ENCODE data around the gene CLDN6.

CLDN6 gene

DNA sequence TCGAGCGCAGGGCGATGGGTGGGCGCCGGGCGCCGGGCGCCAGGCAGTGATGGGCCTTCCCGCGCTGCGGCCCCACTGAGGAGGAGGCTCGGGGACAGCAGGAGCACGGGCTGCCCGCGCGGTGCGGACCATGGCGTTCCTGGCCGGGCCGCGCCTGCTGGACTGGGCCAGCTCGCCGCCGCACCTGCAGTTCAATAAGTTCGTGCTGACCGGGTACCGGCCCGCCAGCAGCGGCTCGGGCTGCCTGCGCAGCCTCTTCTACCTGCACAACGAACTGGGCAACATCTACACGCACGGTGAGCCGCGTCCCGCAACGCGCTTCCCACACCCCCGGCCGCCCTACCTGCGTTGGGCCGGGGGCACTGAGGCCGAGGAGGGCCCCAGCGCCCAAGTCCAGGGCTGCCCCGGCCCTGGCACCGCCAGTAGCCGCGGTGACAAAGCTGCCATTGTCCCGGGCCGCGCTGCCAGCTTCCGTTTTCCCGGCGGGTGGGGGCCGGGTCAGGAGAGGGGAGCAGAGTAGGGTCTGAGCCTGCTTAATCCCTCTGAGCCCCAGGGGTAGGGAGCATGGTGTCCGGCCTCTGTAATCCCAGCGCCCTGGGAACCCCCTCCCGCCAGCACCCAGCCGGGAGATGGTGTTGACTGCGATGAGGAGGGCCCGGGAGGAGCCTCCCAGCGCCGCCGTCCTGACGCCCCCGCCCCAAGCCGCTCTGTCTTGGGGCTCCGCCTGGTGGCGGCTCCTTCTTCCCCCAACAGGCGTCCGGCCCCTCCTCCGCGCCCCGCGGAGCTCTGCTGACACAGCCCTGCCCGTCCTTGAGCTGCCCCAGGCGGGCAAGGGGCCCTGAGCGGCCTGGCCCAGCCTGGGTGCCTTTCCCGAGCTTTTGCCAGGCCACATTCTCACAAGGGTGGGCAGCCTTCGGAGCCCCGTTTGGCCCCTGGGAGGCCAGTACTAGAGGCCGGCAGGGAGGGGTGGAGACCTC, 48.1 kb downstream of the CLDN6 start:
- peak; percentile 77 for ATAC-seq
- DNase-seq = peak; percentile 84 to 88
- peak overlapping the region; percentile 73 to 86 for H3K4me3 Mint-ChIP-seq
- peaks cover 34% of the 10 kb centered on the region for H3K27me3 Mint-ChIP-seq
- H3K4me1 Mint-ChIP-seq = peaks cover 50% of the 10 kb centered on the region
- H3K27ac Mint-ChIP-seq = peak overlapping the region in 1 of 2 donors; percentile 63
- no peaks in the 10 kb centered on the region for H3K9me3 Mint-ChIP-seq

DNA sequence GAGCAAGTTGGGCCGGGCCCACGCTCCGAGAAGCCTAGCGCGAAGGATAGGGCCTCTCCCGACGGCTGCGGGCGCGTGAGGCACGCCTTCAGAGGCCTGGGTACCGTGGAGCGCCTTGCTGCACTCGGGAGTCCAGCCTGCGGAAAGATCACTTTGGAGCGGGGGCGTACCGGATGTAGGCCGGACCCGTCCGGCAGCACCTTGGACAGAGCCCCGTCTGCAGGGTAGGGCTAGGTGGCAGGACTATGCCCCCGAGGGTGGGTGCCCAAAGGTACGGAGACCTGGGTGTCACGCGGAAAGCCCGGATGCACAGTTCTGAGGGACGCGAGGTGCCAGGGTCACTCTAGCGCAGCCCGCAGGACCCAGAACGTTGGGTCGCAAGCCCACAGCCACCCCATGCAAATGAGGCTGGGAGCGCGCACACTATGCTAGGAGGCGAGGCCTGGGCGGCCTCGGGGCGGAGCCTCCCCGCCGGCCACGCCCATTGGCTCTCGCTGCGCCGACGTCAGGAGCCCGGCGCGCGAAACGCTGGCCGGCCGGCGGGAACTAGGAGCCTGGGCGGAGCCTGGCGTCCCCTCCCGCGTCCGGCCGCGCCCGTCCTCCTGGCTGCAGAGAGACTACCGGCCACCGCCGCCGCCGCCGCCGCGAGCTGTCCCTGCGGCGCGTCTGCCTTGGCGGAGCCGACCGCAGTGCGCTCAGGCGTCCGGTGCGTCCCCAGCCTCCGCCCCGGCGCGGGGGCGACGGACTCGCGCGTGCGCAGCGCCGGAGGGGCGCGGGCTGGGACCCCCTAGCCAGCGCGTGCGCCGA, 49.0 kb downstream of the CLDN6 start, which contains the start of gene PAQR4:
PAQR4 (plus strand) TSS at position 611 of the 807 bp plus-strand sequence. CDS start 327 bp downstream, outside the sequence.
- Mint-ChIP-seq H3K9me3 (no peaks in the 10 kb centered on the region), H3K4me1 (peaks cover 59% of the 10 kb centered on the region), H3K27ac (peak within 1 kb of the TSS in 1 of 2 donors; percentile 91), H3K27me3 (peaks cover 43% of the 10 kb centered on the region), H3K4me3 (peak within 1 kb of the TSS; percentile 77 to 86)
- ATAC-seq (peak; percentile 82), DNase-seq (peak; percentile 88 to 89)

DNA sequence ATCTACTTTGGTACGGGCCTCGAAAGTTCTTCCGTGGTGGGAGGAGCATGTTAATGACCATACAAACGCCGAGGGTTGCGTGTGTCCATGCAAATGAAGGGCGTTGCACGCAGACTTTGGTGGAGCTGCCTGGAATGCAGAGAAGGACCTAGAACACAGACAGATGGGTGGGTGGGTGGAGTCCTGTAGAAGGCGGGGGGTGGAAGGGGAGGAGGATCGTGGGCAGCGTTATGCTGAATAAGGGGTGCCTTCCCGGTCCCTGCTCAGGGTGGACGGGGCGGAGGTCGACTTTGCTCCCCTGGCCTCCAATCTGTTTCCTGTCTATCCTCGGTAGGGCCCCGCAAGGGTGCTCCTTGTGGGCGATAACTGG, 49.6 kb downstream of the CLDN6 start:
- DNase-seq (no peak), ATAC-seq (no peak)
- Mint-ChIP-seq H3K27ac (peak overlapping the region in 1 of 2 donors; percentile 91), H3K4me3 (peak overlapping the region; percentile 77 to 82), H3K4me1 (peaks cover 65% of the 10 kb centered on the region), H3K9me3 (no peaks in the 10 kb centered on the region), H3K27me3 (peaks cover 49% of the 10 kb centered on the region)

DNA sequence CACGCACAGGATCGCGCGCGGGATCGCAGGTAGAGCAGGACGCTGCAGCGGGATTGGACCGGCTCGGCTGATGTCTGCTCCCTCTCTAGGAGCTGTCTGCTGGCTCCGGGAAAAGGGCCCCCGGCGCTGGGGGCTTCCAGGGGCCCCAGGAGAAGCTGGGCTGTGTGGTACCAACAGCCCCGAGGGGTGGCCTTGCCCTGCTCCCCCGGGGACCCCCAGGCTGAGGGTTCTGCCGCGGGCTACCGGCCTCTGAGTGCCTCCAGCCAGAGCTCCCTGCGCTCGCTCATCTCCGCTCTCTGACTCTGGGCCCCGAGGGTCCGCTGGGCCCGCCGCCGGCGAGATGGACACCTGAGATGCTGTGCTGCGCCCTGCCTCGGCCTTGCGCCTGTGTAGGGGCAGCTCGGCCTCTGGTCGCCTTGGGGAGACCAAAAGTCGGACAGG, 50.2 kb downstream of the CLDN6 start:
- Mint-ChIP-seq H3K4me3 (peak overlapping the region; percentile 77 to 82), H3K4me1 (peaks cover 67% of the 10 kb centered on the region), H3K27ac (no peak overlapping the region), H3K27me3 (peaks cover 54% of the 10 kb centered on the region), H3K9me3 (no peaks in the 10 kb centered on the region)
- no peak for ATAC-seq
- DNase-seq = no peak

DNA sequence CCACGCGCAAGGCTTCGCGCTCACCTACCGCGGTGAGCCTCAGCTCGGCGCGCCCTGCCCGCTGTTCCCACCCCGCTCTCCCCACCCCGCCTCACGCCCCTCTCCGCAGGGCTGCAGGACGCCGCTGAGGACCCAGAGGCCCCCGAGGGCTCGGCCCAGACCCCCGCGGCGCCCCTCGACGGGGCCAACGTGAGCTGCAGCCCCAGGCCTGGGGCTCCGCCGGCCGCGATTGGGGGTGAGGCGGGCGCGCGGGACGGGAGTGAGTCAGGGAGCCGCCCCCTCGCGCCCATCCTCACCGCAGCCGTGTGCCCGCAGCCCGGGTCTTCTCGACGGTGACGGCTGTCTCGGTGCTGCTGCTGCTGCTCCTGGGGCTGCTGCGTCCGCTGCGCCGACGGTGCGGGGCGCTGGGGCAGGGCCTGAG, 50.8 kb downstream of the CLDN6 start:
- H3K4me3 Mint-ChIP-seq = no peak overlapping the region
- no peak for ATAC-seq
- peaks cover 67% of the 10 kb centered on the region for H3K4me1 Mint-ChIP-seq
- DNase-seq = peak in 1 of 2 donors; percentile 11
- no peak overlapping the region for H3K27ac Mint-ChIP-seq
- no peaks in the 10 kb centered on the region for H3K9me3 Mint-ChIP-seq
- peaks cover 59% of the 10 kb centered on the region for H3K27me3 Mint-ChIP-seq

DNA sequence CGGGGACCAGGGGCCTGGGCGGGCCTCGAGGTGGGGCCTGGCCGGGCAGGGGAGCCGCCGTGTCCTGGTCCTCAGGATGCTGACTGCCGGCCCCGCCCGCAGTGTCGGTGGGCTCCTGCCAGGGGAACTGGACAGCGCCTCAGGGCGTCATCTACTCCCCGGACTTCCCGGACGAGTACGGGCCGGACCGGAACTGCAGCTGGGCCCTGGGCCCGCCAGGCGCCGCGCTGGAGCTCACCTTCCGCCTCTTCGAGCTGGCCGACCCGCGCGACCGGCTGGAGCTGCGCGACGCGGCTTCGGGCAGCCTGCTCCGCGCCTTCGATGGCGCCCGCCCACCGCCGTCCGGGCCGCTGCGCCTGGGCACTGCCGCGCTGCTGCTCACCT, 51.2 kb downstream of the CLDN6 start:
- peaks cover 68% of the 10 kb centered on the region for H3K4me1 Mint-ChIP-seq
- DNase-seq = peak in 1 of 2 donors; percentile 24
- H3K4me3 Mint-ChIP-seq = no peak overlapping the region
- ATAC-seq = no peak
- peaks cover 64% of the 10 kb centered on the region for H3K27me3 Mint-ChIP-seq
- H3K9me3 Mint-ChIP-seq = no peaks in the 10 kb centered on the region
- H3K27ac Mint-ChIP-seq = no peak overlapping the region

DNA sequence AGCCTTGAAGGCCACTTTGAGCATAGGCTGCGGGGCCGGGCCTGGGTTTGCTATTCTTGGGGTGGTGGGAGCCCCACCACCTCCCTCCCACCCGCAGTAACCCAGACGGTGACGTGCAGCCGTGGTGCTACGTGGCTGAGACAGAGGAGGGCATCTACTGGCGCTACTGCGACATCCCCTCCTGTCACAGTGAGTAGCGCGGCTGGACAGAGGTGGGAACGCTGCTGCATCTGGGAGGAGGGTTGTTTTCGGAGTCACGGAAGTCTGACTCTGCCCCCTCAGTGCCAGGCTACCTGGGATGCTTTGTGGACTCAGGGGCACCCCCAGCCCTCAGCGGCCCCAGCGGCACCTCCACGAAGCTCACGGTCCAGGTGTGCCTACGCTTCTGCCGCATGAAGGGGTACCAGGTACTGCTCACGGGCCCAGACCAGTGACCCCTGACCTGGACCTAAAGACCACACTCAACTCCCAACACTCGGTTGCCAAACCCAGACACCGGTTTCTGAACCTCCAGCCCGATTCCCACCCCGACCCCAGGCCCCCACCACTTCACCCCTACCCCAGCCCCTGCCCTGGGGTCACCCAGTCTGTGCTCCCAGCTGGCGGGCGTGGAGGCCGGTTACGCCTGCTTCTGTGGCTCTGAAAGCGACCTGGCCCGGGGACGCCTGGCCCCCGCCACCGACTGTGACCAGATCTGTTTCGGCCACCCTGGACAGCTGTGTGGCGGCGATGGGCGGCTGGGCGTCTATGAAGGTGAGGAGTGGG, 51.8 kb downstream of the CLDN6 start:
- Mint-ChIP-seq H3K4me1 (peaks cover 70% of the 10 kb centered on the region), H3K9me3 (no peaks in the 10 kb centered on the region), H3K27me3 (peaks cover 67% of the 10 kb centered on the region), H3K4me3 (no peak overlapping the region), H3K27ac (no peak overlapping the region)
- ATAC-seq (no peak), DNase-seq (peak in 1 of 2 donors; percentile 11)
